Activated T-cell treated with anti-CD3 and anti-CD28 coated beads for 4 hours (primary cell): ENCODE data around the gene CEP19.
"Not testable (repeated sequence)": the region's sequence is repeated elsewhere in the genome, so short reads cannot be mapped to it uniquely, and the experiment has no call there.

Experiments
- DNase-seq: peaks from one replicate; pipeline ENCODE4 v3.0.0-alpha.2; 2020

The CEP19 gene, protein sequence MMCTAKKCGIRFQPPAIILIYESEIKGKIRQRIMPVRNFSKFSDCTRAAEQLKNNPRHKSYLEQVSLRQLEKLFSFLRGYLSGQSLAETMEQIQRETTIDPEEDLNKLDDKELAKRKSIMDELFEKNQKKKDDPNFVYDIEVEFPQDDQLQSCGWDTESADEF

DNA sequence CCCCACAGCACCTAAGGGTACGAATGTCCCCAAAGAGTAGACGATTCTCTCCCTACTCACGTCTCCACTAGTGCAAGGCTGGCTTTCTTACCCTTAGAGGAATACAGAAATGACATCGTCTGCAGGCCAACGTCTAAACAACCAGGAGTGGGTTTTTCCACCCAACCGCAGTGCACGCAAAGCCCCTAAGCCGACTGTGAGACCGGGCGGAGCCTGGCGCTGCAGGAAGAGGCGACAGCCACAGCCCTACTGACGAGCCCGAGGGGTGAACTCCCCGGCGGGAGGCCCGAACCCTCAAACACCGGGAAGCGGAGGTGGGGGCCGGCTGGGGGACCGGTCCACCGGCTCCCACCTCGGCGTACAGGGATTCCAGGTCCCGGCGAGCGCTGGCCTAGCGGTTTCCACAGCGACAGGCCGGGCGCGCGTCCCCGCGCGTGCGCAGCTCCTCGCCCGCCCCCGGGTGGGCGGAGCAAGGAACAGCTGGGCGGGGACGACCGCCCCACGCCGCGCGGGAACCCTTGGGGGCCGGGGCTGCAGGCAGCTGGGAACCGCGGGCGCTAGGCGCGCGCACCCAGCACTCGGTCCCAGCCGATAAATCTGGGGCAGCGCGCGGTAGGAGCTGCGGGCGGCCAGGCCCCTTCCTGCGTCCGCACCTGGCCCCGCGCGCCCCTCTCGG, at the start of gene CEP19, which contains the start of gene PIGX:
TSS of gene CEP19 (minus strand) at position 413 of the 676 bp plus-strand sequence. CDS start 3,593 bp downstream, outside the sequence.
TSS of gene PIGX (plus strand) at position 540 of the 676 bp plus-strand sequence.
- peak; percentile 80 for DNase-seq

- DNase-seq = no peak
Measured at GRCh38 chr3:196757876-196758739, 46.1 kb upstream of the CEP19 start.

DNA sequence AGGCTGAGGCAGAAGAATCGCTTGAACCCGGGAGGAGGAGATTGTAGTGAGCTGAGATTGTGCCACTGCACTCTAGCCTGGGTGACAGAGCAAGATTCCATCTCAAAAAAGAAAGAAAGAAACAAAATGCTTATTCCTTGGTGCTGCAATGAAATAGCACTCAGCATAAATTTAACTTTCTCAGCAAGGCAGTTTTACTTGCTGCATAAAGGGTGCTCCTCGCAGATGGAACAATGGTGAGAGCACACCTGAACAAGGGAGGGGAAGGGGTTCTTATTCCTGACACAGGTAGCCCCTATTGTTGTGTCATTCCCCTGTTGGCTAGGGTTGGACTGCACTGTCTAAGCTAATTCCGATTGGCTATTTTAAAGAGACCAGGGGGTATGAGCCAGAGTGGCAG, 44.7 kb upstream of the CEP19 start:
- DNase-seq = no peak

GRCh38 chr3:196754091-196754981, 42.3 kb upstream of the CEP19 start:
- no peak for DNase-seq

DNA sequence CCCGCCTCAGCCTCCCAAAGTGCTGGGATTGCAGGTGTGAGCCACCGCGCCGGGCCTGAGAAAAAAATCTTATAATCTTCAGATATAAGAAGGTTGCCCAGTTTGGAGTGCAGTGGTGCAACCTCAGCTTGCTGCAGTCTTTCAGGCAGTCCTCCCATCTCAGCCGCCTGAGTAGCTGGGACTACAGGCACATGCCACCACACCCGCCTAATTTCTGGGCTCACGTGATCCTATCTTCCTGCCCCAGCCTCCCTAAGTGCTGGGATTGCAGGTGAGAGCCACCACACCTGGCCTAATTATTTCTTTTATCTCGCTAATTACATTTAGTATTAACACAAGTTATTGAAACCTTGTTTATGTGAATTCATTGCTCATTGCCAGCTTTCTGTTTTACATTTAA, 41.2 kb upstream of the CEP19 start:
- no peak for DNase-seq

DNA sequence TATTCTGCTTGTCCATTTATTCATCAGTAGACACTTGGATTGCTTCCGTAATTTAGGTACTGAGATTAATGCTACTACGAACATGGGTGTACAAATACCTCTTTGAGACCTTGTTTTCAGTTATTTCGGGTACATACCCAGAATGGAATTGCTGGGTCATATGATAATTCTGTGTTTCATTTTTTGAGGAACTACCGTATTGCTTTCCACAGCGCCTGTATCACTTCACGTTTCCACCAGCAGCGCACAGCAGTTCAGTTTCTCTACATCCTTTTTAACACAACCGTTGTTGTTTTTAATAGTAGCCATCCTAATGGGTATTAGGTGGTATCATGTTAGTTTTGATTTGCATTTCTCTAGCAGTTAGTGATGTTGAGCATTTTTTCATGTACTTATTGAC, 37.1 kb upstream of the CEP19 start:
- no peak for DNase-seq

- not testable (repeated sequence) for DNase-seq
Measured at GRCh38 chr3:196743569-196743968, 31.5 kb upstream of the CEP19 start.

- DNase-seq = no peak
Measured at GRCh38 chr3:196741249-196741889, 29.3 kb upstream of the CEP19 start.

DNA sequence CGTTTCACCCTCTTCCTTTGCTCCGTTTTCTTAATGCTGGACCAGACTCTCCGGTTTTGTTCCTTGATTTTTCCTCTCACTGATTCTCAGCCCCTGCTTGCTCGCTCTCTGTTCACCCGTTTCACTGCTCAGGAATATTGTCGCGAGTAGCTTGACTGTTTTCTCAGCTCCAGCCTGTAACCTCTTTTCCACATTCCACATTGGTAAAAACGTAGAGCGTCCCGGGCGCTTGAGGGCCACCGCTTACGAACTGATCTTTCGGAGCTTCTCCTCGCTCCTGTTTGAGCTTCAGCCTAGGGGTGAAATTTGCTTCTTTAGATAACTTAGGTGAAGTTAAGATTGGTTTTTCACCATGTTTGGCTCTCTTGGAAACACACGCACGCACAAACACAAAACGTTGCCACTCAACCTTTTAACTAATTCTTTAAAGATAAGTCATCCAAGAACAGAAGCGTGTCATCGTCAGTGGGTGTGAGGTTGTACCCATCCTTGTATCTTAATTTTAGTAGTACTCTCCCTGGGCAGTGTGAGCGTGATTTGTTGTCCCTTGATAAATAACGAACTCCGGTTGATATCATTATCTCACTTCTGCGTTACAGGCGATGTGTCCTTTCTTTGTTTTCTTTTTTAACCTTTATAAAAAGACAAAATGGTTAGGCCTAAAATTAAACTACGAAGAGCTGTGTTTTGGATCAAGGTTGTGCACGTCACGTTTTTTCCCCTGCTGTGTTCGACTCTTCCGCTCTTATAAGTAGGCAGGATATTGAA, 28.6 kb upstream of the CEP19 start:
- DNase-seq = peak; percentile 29

GRCh38 chr3:196739671-196740480, 27.8 kb upstream of the CEP19 start, which contains the start of gene PAK2:
Gene PAK2, plus strand, starts transcription at chr3:196739857. Its CDS starts 42,790 bp downstream, at chr3:196782647.
- peak; percentile 86 for DNase-seq

DNA sequence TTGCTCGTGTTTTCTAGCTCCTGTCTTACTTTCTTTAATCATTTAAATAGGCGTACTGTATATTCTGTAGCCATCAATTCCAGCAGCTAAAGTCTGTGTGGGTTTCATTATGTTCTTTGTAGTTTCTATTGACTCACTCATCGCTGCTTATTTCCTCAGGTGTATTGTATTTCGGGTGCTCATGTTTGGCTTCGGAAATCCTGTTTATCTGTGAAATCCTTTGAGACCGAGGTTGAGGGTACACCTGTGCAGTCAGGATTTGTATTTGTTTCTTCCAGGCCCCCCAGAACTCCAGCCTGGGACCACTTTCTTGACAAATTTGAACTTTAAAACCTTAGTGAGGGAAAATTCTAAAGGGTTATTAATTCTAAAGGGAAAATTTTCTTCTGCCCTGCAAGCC, 25.6 kb upstream of the CEP19 start:
- no peak for DNase-seq

GRCh38 chr3:196736670-196737374, 24.8 kb upstream of the CEP19 start:
- no peak for DNase-seq

DNA sequence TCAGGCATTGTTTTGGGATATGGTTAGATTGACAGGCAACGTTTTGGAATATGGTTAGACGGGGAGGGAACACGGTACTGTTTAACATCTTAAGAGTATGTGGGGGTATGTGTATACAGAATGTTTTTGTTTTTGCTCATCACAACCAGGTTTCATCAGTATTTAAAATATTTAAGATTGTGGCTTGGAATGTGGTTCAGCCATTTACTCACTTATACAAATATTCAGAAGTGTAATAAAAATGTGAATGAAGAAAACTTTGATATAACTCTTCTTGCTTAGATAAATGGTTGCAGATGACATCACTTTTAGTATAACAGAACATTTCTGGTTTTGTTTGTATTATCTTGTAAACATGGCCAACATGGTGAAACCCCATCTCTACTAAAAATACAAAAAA, 23.7 kb upstream of the CEP19 start:
- no peak for DNase-seq

GRCh38 chr3:196726788-196727675, 15.0 kb upstream of the CEP19 start:
- no peak for DNase-seq

DNA sequence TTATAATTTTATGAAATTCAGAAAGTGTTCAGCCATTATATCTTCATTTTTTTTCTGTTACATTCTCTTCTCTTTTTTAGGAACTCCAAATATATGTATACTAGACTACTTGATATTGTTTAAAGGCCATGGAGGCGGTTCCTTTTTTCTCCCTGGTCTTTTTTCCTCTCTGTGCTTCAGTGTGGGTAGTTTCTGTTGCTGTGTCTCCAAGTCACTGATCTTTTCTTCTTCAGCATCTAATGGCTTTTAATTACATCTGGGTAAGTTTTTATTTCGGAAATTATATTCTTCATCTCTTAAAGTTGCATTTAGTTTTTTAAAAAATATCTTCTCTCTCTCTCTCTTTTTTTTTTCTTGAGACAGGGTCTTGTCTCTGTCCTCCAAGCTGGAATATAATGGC, 9.0 kb upstream of the CEP19 start:
- no peak for DNase-seq

DNA sequence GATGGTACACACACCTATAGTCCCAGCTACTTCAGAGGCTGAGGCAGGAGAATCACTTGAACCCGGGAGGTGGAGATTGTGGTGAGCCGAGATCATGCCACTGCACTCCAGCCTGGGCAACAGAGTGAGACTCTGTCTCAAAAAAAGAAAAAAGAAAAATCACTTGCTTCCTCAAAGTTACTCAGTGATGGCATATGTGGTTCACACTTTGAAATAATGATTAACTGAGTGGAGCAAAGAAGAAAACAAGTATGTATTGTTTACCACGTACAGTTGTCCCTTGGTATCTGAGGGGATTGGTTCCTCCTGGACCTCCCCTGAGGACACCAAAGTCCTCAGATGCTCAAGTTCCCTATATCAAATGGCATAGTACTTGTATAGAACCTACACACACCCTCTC, 5.1 kb upstream of the CEP19 start:
- not testable (repeated sequence) for DNase-seq

DNA sequence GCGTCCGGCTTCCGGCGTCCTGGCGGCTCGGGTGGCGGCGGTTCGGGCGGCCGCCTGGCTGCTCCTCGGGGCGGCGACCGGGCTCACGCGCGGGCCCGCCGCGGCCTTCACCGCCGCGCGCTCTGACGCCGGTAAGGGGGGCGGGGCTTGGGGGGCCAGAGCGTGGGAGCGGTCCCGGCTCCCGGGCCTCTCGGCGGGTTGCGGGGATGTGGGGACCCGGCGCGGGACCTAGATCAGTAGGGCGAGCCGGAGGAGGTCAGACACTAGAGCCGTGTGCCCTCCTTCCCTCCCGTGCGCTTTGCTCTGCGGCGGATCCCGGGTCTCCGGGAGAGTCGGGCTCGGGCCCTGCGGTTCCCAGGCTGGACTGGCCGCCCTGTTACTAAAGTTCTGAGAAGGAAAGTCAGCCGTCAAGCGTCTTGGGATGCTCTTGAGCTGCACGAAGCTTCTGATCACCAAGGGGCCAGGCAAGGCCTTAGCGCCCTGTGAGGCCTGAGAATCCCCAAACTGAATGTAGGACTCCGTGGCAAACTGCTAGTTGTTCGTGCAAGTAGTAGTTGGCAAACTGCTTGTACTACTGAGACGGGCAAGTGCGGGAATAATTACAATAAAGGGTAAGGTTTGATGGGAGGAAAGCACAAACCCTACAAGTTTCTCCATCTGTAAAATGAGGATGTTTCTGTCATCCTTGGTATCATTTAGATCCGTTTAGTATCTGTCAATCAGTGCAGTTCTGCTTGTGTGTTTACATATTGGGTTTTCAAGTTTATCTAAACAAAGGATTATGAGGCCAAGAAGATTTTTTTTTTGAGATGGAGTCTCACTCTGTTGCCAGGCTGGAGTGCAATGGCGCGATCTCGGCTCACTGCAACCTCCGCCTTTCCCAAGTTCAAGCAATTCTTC, 714 bp upstream of the CEP19 start:
- DNase-seq = peak; percentile 62

- DNase-seq = no peak
Measured at GRCh38 chr3:196708467-196708866, 3.6 kb downstream of the CEP19 start.
